Upper lobe of left lung (tissue), 4 donors: ENCODE measurements around the gene MRM1.

Experiments used
- EP300 ChIP-seq, 4 donors: sonication (generic); formaldehyde crosslinking; IDR thresholded peaks; one replicate each; pipeline ENCODE4 v1.5.1; 2017; ENCODE audit warnings: antibody characterized with exemption in 4 of 4, control low read depth in 2 of 4
- POLR2A ChIP-seq, 4 donors: fragments of 450-650 bp; IDR thresholded peaks; one replicate each; pipeline ENCODE4 v1.5.1; 2016 to 2017; ENCODE audit warnings: antibody characterized with exemption in 4 of 4, mild to moderate bottlenecking in 2 of 4
- TF ChIP-seq, protein P1 (sequence below), 6 experiments: fragments of 450-650 bp in 4 of 6; fragments of 200-600 bp in 2 of 6; sonication (generic) in 2 of 6; IDR thresholded peaks; one replicate each; pipeline ENCODE4 v1.5.1; 2016 to 2019; ENCODE audit warnings: antibody characterized with exemption in 6 of 6

- no peak for TF ChIP-seq POLR2A (IDR thresholded peaks at IDR 0.05)
- TF ChIP-seq, protein P1, sequence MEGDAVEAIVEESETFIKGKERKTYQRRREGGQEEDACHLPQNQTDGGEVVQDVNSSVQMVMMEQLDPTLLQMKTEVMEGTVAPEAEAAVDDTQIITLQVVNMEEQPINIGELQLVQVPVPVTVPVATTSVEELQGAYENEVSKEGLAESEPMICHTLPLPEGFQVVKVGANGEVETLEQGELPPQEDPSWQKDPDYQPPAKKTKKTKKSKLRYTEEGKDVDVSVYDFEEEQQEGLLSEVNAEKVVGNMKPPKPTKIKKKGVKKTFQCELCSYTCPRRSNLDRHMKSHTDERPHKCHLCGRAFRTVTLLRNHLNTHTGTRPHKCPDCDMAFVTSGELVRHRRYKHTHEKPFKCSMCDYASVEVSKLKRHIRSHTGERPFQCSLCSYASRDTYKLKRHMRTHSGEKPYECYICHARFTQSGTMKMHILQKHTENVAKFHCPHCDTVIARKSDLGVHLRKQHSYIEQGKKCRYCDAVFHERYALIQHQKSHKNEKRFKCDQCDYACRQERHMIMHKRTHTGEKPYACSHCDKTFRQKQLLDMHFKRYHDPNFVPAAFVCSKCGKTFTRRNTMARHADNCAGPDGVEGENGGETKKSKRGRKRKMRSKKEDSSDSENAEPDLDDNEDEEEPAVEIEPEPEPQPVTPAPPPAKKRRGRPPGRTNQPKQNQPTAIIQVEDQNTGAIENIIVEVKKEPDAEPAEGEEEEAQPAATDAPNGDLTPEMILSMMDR (IDR thresholded peaks at IDR 0.05) = no peak
- TF ChIP-seq EP300 (IDR thresholded peaks at IDR 0.05) = no peak
Measured at GRCh38 chr17:36653856-36654255, 52.5 kb downstream of the MRM1 start.
